Glutamatergic neuron (in vitro differentiated cells): ENCODE data around the gene UQCR11. TPM values are rescaled to one million over a fixed set of nuclear protein-coding genes. Genes with fewer than 3 reads are reported as not detected.

Source experiments
- DNase-seq: peaks from one replicate; pipeline ENCODE4 v3.0.0; 2022
- H3K27ac Mint-ChIP-seq: one replicate; pipeline ENCODE4 v1.8.0; 2020; ENCODE audit warnings: mild to moderate bottlenecking, mixed read lengths, inconsistent platforms; ENCODE audit not compliant: unreplicated experiment
- H3K27me3 Mint-ChIP-seq: one replicate; pipeline ENCODE4 v1.8.0; 2020; ENCODE audit warnings: mild to moderate bottlenecking, moderate library complexity, mixed read lengths, inconsistent platforms; ENCODE audit not compliant: unreplicated experiment
- H3K36me3 Mint-ChIP-seq: one replicate; pipeline ENCODE4 v1.8.0; 2020; ENCODE audit warnings: mild to moderate bottlenecking, mixed read lengths, inconsistent platforms; ENCODE audit not compliant: unreplicated experiment
- H3K4me1 Mint-ChIP-seq: one replicate; pipeline ENCODE4 v1.8.0; 2020; ENCODE audit warnings: mild to moderate bottlenecking, low read depth, mixed read lengths, inconsistent platforms; ENCODE audit not compliant: unreplicated experiment
- H3K4me3 Mint-ChIP-seq: one replicate; pipeline ENCODE4 v1.8.0; 2020; ENCODE audit warnings: mild to moderate bottlenecking, mixed read lengths, inconsistent platforms; ENCODE audit not compliant: unreplicated experiment
- H3K9me3 Mint-ChIP-seq: one replicate; pipeline ENCODE4 v1.8.0; 2020; ENCODE audit warnings: mild to moderate bottlenecking, moderate library complexity, mixed read lengths, inconsistent platforms; ENCODE audit not compliant: unreplicated experiment
- CTCF ChIP-seq: fragments of 200-600 bp; sonication (generic); IDR thresholded peaks from one replicate; pipeline ENCODE4 v1.5.0; 2021; ENCODE audit not compliant: partially characterized antibody, unreplicated experiment
- total RNA-seq: library from RNA; stranded (reverse); fragmentation: NEBNext Ultra II Directional; extraction: Animal tissue kit (Norgen Biotek cat#: 25700); gene quantifications from one replicate; pipeline ENCODE4 v1.2.1, GENCODE V29; 2021; ENCODE audit not compliant: unreplicated experiment

UQCR11 gene
- total RNA-seq, 1 donor from 2014 or later: 204 TPM

GRCh38 chr19:1608359-1609102, 3.3 kb upstream of the UQCR11 start:
- Mint-ChIP-seq H3K4me3 (no peak overlapping the region), H3K27ac (peak overlapping the region; percentile 22), H3K36me3 (no peaks in the 10 kb centered on the region), H3K4me1 (peaks cover 3% of the 10 kb centered on the region), H3K9me3 (peaks cover 12% of the 10 kb centered on the region), H3K27me3 (peaks cover 10% of the 10 kb centered on the region)
- TF ChIP-seq CTCF: no peak
- DNase-seq: no peak

- peak overlapping the region; percentile 98 for H3K27ac Mint-ChIP-seq
- H3K27me3 Mint-ChIP-seq: peaks cover 8% of the 10 kb centered on the region
- no peak for DNase-seq
- H3K9me3 Mint-ChIP-seq: peaks cover 10% of the 10 kb centered on the region
- H3K4me1 Mint-ChIP-seq: peaks cover 5% of the 10 kb centered on the region
- H3K4me3 Mint-ChIP-seq: peak overlapping the region; percentile 99
- no peaks in the 10 kb centered on the region for H3K36me3 Mint-ChIP-seq
- no peak for TF ChIP-seq CTCF
Observed at GRCh38 chr19:1606138-1606651, 933 bp upstream of the UQCR11 start.

GRCh38 chr19:1602091-1602707, 3.1 kb downstream of the UQCR11 start:
- H3K27me3 Mint-ChIP-seq: no peaks in the 10 kb centered on the region
- no peaks in the 10 kb centered on the region for H3K36me3 Mint-ChIP-seq
- H3K9me3 Mint-ChIP-seq: peaks cover 5% of the 10 kb centered on the region
- peak; percentile 16 for TF ChIP-seq CTCF
- DNase-seq: no peak
- no peak overlapping the region for H3K4me3 Mint-ChIP-seq
- H3K27ac Mint-ChIP-seq: no peak overlapping the region
- H3K4me1 Mint-ChIP-seq: peaks cover 5% of the 10 kb centered on the region

- TF ChIP-seq CTCF: peak; percentile 49
- Mint-ChIP-seq H3K36me3 (no peaks in the 10 kb centered on the region), H3K27ac (no peak overlapping the region), H3K4me3 (no peak overlapping the region), H3K27me3 (no peaks in the 10 kb centered on the region), H3K4me1 (peaks cover 5% of the 10 kb centered on the region), H3K9me3 (peaks cover 4% of the 10 kb centered on the region)
- no peak for DNase-seq
Observed at GRCh38 chr19:1601613-1602064, 3.6 kb downstream of the UQCR11 start.

GRCh38 chr19:1599460-1599846, 5.8 kb downstream of the UQCR11 start:
- Mint-ChIP-seq H3K27me3 (no peaks in the 10 kb centered on the region), H3K4me3 (no peak overlapping the region), H3K27ac (no peak overlapping the region), H3K4me1 (peaks cover 2% of the 10 kb centered on the region), H3K9me3 (no peaks in the 10 kb centered on the region), H3K36me3 (no peaks in the 10 kb centered on the region)
- TF ChIP-seq CTCF: no peak
- DNase-seq: no peak
